Body of pancreas (tissue), 4 donors: ENCODE measurements around the gene OR7A17.

ENCODE experiments used
- CTCF ChIP-seq, 7 experiments: fragments of 450-650 bp in 4 of 7; fragments of 200-600 bp in 3 of 7; sonication (generic) in 3 of 7; IDR thresholded peaks; one replicate each; pipeline ENCODE4 v1.5.1; 2016 to 2019; ENCODE audit warnings: antibody characterized with exemption in 7 of 7
- POLR2A ChIP-seq, 3 donors: fragments of 450-650 bp; IDR thresholded peaks; one replicate each; pipeline ENCODE4 v1.6.1; 2016; ENCODE audit warnings: antibody characterized with exemption in 3 of 3, mild to moderate bottlenecking in 2 of 3

GRCh38 chr19:14848822-14849221, 37.1 kb downstream of the OR7A17 start, which contains the start of gene OR7A10:
- TF ChIP-seq CTCF (IDR thresholded peaks at IDR 0.05), result no peak
- no peak for TF ChIP-seq POLR2A (IDR thresholded peaks at IDR 0.05)
